Calu3 (cell line): ENCODE data around the gene USP40. TPM values are rescaled to one million over a fixed set of nuclear protein-coding genes. Genes with fewer than 3 reads are reported as not detected.
"Not testable (repeated sequence)": the region's sequence is repeated elsewhere in the genome, so short reads cannot be mapped to it uniquely, and the experiment has no call there.

Experiments used
- BruUV-seq: library from RNA; stranded (reverse); fragments of 400-500 nt; replicated peaks from 2 replicates; lab custom pipeline; 2021; lab: Mats Ljungman, UMichigan
- CTCF ChIA-PET: fragments of 300-600 bp; sonication (Branson Sonifier 250); formaldehyde crosslinking; loops from one replicate; lab custom pipeline; 2022; ENCODE audit warnings: antibody characterized with exemption; lab: Charles Lee
- DNase-seq: peaks from one replicate; pipeline ENCODE4 v3.0.0; 2022
- H3K27ac Mint-ChIP-seq: one replicate; pipeline ENCODE4 v1.8.0; 2022; ENCODE audit warnings: mixed read lengths; ENCODE audit not compliant: unreplicated experiment
- H3K27me3 Mint-ChIP-seq: one replicate; pipeline ENCODE4 v1.8.0; 2022; ENCODE audit warnings: mixed read lengths; ENCODE audit not compliant: unreplicated experiment
- H3K36me3 Mint-ChIP-seq: one replicate; pipeline ENCODE4 v1.8.0; 2022; ENCODE audit warnings: mild to moderate bottlenecking, moderate library complexity, mixed read lengths; ENCODE audit not compliant: insufficient read depth, unreplicated experiment
- H3K4me1 Mint-ChIP-seq: one replicate; pipeline ENCODE4 v1.8.0; 2022; ENCODE audit warnings: mild to moderate bottlenecking, low read depth, mixed read lengths; ENCODE audit not compliant: unreplicated experiment
- H3K4me3 Mint-ChIP-seq: one replicate; pipeline ENCODE4 v1.8.0; 2022; ENCODE audit warnings: mild to moderate bottlenecking, low read depth, moderate library complexity, mixed read lengths; ENCODE audit not compliant: unreplicated experiment
- H3K9me3 Mint-ChIP-seq: one replicate; pipeline ENCODE4 v1.8.0; 2022; ENCODE audit warnings: low read depth, mixed read lengths; ENCODE audit not compliant: unreplicated experiment
- intact Hi-C: fragments of 100-400 bp; cut with micrococcal nuclease; formaldehyde crosslinking; loops from one replicate; pipeline ENCODE4 v1.10.0; 2022; ENCODE audit not compliant: unreplicated experiment
- total RNA-seq: library from RNA; stranded (reverse); gene quantifications from 2 replicates; pipeline ENCODE4 v1.2.3, GENCODE V29; 2022
- TF ChIP-seq, protein P1 (sequence below): fragments of 200-600 bp; IDR thresholded peaks from one replicate; pipeline ENCODE4 v1.8.0; 2022; ENCODE audit warnings: antibody characterized with exemption; ENCODE audit not compliant: unreplicated experiment

The USP40 gene
- total RNA-seq, 1 experiment from 2014 or later, result 44.2 TPM

- Mint-ChIP-seq H3K36me3 (no peaks in the 10 kb centered on the region), H3K4me3 (no peak overlapping the region), H3K27me3 (no peaks in the 10 kb centered on the region), H3K4me1 (peaks cover 18% of the 10 kb centered on the region), H3K9me3 (no peaks in the 10 kb centered on the region), H3K27ac (no peak overlapping the region)
- intact Hi-C loops, result no loop called here
- CTCF ChIA-PET, result no interaction called here
- DNase-seq, result no peak
- no TSS peak for BruUV-seq
- TF ChIP-seq, protein P1, sequence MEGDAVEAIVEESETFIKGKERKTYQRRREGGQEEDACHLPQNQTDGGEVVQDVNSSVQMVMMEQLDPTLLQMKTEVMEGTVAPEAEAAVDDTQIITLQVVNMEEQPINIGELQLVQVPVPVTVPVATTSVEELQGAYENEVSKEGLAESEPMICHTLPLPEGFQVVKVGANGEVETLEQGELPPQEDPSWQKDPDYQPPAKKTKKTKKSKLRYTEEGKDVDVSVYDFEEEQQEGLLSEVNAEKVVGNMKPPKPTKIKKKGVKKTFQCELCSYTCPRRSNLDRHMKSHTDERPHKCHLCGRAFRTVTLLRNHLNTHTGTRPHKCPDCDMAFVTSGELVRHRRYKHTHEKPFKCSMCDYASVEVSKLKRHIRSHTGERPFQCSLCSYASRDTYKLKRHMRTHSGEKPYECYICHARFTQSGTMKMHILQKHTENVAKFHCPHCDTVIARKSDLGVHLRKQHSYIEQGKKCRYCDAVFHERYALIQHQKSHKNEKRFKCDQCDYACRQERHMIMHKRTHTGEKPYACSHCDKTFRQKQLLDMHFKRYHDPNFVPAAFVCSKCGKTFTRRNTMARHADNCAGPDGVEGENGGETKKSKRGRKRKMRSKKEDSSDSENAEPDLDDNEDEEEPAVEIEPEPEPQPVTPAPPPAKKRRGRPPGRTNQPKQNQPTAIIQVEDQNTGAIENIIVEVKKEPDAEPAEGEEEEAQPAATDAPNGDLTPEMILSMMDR, result no peak
Measured at GRCh38 chr2:233598952-233599351, 32.4 kb upstream of the USP40 start.

DNA sequence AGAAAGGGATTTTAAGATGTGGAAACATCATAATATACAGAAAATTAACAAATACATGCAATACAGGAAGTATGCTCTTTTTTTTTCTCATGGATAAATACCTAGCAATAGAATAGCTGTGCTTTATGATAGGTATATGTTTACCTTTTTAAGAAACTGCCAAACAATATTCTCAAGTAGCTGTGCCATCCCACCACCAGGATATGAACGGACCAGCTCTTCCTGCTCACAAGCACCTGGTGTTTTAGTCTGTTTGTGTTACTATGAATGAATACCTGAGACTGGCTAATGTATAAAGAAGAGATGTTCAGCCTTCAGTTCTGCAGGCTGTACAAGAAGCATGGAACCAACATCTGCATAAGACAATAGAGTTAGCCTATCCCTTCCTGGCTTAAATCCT is 30.9 kb upstream of the USP40 start:
- H3K4me3 Mint-ChIP-seq, result no peak overlapping the region
- no peaks in the 10 kb centered on the region for H3K27me3 Mint-ChIP-seq
- CTCF ChIA-PET, result interaction anchor here (0.6 to 0.7 kb wide), 3 partner anchors 15 to 1790 kb away, joined by 3 to 4 read pairs (median 3); no protein-coding TSS in a partner anchor
- no peak overlapping the region for H3K27ac Mint-ChIP-seq
- TF ChIP-seq, protein P1, result no peak
- no TSS peak for BruUV-seq
- H3K9me3 Mint-ChIP-seq, result no peaks in the 10 kb centered on the region
- intact Hi-C loops, result no loop called here
- H3K36me3 Mint-ChIP-seq, result no peaks in the 10 kb centered on the region
- DNase-seq, result no peak
- peaks cover 18% of the 10 kb centered on the region for H3K4me1 Mint-ChIP-seq

DNA sequence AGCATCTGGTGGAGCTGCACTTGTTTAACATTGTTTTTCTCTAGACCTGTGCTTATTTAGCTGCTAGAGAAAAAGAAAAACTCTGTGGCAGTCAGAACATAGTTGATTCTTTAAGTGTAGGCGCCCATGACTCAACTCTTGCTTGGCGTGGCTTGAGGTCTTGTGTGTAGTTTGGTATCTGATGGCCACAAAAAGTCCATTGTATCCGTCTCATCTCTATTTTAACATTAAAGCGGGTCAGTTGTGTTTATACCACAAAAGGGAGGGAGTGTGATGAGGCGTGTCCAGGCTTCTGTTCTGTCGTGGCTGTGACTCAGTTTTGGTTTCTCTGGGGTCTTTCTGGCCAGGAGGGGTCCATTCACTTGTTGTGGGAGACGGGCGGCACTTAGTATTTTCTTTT is 26.6 kb upstream of the USP40 start:
- intact Hi-C loops, result no loop called here
- TF ChIP-seq, protein P1, result no peak
- Mint-ChIP-seq H3K4me1 (peaks cover 10% of the 10 kb centered on the region), H3K4me3 (no peak overlapping the region), H3K9me3 (no peaks in the 10 kb centered on the region), H3K27me3 (no peaks in the 10 kb centered on the region), H3K36me3 (no peaks in the 10 kb centered on the region), H3K27ac (no peak overlapping the region)
- DNase-seq, result no peak
- BruUV-seq, result no TSS peak
- CTCF ChIA-PET, result no interaction called here

DNA sequence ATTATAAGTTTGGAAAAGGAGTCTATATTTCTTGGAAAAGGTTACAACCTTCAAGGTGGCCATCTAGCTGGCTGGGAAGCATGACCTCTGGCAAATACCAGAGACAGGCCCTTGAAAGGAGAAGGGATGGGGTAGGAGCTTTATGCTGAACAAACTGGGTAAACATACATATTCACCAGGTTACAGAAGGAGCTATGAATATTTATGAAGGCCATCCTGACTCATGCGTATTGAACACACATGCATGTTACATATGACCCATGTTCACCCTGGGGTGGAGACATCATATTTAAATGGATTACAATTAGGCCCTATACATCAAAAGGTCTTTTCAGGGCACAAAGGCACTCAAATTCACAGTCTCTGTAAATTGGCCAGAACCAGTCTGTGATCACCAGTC is 26.1 kb upstream of the USP40 start:
- H3K36me3 Mint-ChIP-seq, BruUV-seq, intact Hi-C loops, H3K4me3 Mint-ChIP-seq, H3K27ac Mint-ChIP-seq, CTCF ChIA-PET, H3K27me3 Mint-ChIP-seq, H3K4me1 Mint-ChIP-seq, DNase-seq, H3K9me3 Mint-ChIP-seq: not testable (repeated sequence)

DNA sequence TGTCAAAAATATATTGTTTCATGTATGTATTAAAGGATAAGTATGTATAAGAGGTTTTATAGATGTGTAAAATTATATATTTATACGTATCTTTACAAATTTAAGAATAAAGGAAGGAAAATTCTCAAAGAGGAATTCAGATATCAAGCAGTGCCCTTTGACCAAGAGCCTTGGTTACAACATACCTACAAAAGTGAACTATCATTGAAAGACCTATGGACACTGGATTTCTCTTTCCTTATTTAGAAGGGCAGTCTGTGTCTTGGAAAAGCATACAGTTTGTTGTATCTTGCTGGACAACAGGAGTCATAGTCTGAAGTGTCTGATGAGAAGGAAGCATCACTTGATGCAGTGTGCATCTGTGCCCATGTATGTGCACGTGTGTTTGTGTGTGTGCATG is 21.8 kb upstream of the USP40 start:
- H3K27me3 Mint-ChIP-seq, result no peaks in the 10 kb centered on the region
- no peak for DNase-seq
- intact Hi-C loops, result no loop called here
- CTCF ChIA-PET, result no interaction called here
- H3K4me1 Mint-ChIP-seq, result no peaks in the 10 kb centered on the region
- no peak overlapping the region for H3K27ac Mint-ChIP-seq
- TF ChIP-seq, protein P1, result no peak
- no peak overlapping the region for H3K4me3 Mint-ChIP-seq
- H3K9me3 Mint-ChIP-seq, result no peaks in the 10 kb centered on the region
- no peaks in the 10 kb centered on the region for H3K36me3 Mint-ChIP-seq
- no TSS peak for BruUV-seq
